Ascending aorta (tissue), 2 donors: ENCODE data around the gene SZT2. TPM values are rescaled to one million over a fixed set of nuclear protein-coding genes. Genes with fewer than 3 reads are reported as not detected.

Experiments
- DNase-seq, 2 donors: peaks; one replicate each; pipeline ENCODE4 v3.0.0-alpha.2; 2019; ENCODE audit warnings: low spot score in 2 of 2
- H3K27ac ChIP-seq, 2 donors: fragments of 200-600 bp; sonication (generic); one replicate each; pipeline ENCODE4 v1.5.1; 2016 to 2017; ENCODE audit warnings: mild to moderate bottlenecking in 1 of 2
- H3K27me3 ChIP-seq: fragments of 200-600 bp; sonication (generic); one replicate; pipeline ENCODE4 v1.5.1; 2017
- H3K36me3 ChIP-seq, 2 donors: fragments of 200-600 bp; sonication (generic); one replicate each; pipeline ENCODE4 v1.5.1; 2016
- H3K4me1 ChIP-seq, 2 donors: fragments of 200-600 bp; sonication (generic); one replicate each; pipeline ENCODE4 v1.5.1; 2016 to 2017; ENCODE audit warnings: mild to moderate bottlenecking in 1 of 2
- H3K4me3 ChIP-seq, 2 donors: fragments of 200-600 bp; sonication (generic); one replicate each; pipeline ENCODE4 v1.5.1; 2016 to 2017; ENCODE audit warnings: mild to moderate bottlenecking in 1 of 2
- H3K9me3 ChIP-seq, 2 donors: fragments of 200-600 bp; sonication (generic); one replicate each; pipeline ENCODE4 v1.5.1; 2016
- intact Hi-C: fragments of 100-400 bp; cut with DNase I; formaldehyde crosslinking; loops from one replicate; pipeline ENCODE4 v1.15.1; 2023
- total RNA-seq: library from RNA; depleted of rRNA; stranded (reverse); fragments of >200 nt; gene quantifications from one replicate; pipeline ENCODE4 v1.1.0, GENCODE V29; 2016
- TF ChIP-seq, protein P1 (sequence below), 3 experiments: fragments of 200-600 bp in 2 of 3; fragments of 450-650 bp in 1 of 3; sonication (generic) in 2 of 3; IDR thresholded peaks; one replicate each; pipeline ENCODE4 v1.5.1; 2016 to 2019; ENCODE audit warnings: antibody characterized with exemption in 3 of 3, mild to moderate bottlenecking in 1 of 3, moderate library complexity in 1 of 3

The SZT2 gene
- total RNA-seq, 1 donor from 2014 or later: 35.9 TPM

DNA sequence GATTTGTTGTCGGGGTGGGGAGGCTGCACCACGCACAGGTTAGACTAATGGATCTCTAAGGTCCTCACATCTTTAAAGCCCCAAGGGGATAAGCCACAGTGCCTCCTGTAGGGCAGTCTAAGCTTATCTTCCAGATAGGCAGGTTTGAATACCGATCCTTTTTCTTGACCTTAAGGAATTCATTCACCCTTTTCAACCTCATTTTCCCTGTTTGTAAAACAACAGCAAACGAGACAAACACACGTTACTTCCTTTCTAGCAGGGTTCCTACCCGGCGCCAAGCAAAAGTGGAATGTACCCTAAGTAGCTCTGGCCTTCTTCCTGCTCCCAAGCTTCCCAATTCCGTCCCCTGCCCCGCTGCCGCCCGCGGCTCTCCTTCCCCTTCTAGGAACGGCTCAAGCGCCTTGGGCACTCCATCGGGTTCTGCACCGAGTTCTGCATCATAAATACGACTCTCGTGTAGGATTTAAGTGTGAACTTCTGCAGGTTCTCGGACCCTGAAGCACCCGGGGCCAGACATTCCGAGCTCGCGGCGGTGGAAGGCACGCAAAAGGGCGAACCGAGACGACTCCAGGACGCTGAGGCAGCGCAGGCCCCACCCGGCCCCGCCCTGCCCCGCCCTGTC is 31.5 kb upstream of the SZT2 start:
- Histone ChIP-seq H3K4me1 (peaks cover 6 to 7% of the 10 kb centered on the region in 2 donors), H3K9me3 (no peaks in the 10 kb centered on the region), H3K27me3 (no peaks in the 10 kb centered on the region), H3K4me3 (peak overlapping the region; percentile 63 to 67), H3K36me3 (peaks cover 13 to 19% of the 10 kb centered on the region in 2 donors), H3K27ac (peak overlapping the region; percentile 84 to 86)
- intact Hi-C loops: loop anchor here (1.0 to 10.0 kb wide), 8 partner anchors 9 to 676 kb away; partner anchors contain the start of genes ELOVL1, HYI, MED8 and PTPRF
- TF ChIP-seq, protein P1, sequence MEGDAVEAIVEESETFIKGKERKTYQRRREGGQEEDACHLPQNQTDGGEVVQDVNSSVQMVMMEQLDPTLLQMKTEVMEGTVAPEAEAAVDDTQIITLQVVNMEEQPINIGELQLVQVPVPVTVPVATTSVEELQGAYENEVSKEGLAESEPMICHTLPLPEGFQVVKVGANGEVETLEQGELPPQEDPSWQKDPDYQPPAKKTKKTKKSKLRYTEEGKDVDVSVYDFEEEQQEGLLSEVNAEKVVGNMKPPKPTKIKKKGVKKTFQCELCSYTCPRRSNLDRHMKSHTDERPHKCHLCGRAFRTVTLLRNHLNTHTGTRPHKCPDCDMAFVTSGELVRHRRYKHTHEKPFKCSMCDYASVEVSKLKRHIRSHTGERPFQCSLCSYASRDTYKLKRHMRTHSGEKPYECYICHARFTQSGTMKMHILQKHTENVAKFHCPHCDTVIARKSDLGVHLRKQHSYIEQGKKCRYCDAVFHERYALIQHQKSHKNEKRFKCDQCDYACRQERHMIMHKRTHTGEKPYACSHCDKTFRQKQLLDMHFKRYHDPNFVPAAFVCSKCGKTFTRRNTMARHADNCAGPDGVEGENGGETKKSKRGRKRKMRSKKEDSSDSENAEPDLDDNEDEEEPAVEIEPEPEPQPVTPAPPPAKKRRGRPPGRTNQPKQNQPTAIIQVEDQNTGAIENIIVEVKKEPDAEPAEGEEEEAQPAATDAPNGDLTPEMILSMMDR (IDR thresholded peaks at IDR 0.05): no peak
- no peak for DNase-seq

- Histone ChIP-seq H3K4me1 (peaks cover 6 to 7% of the 10 kb centered on the region in 2 donors), H3K4me3 (peak within 1 kb of the TSS; percentile 63 to 67), H3K27ac (peak within 1 kb of the TSS; percentile 84 to 86), H3K36me3 (peaks cover 21 to 27% of the 10 kb centered on the region in 2 donors), H3K27me3 (no peaks in the 10 kb centered on the region), H3K9me3 (no peaks in the 10 kb centered on the region)
- intact Hi-C loops: loop anchor here (1.0 to 10.0 kb wide), 8 partner anchors 9 to 677 kb away; partner anchors contain the start of genes ELOVL1, HYI, MED8 and PTPRF
- TF ChIP-seq, protein P1 (IDR thresholded peaks at IDR 0.05): no peak
- DNase-seq: peak; percentile 96 to 100
These were observed 30.7 kb upstream of the SZT2 start, which contains the start of gene CDC20 for GRCh38 chr1:43358746-43359693. Gene CDC20, plus strand, starts transcription at chr1:43358981. Its CDS starts 235 bp downstream, at chr1:43359216.

DNA sequence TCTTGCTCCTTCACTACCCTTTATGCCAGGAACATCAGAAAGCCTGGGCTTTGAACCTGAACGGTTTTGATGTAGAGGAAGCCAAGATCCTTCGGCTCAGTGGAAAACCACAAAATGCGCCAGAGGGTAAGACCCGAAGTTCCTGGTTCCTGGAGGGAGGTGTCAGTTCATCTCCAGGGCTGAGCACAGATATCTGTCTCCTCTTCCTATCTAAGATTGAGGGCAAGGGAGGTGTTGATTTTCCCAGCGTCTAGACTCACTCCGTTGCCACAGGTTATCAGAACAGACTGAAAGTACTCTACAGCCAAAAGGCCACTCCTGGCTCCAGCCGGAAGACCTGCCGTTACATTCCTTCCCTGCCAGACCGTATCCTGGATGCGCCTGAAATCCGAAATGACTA is 30.0 kb upstream of the SZT2 start:
- Histone ChIP-seq H3K27ac (no peak overlapping the region), H3K4me3 (no peak overlapping the region)
- intact Hi-C loops: loop anchor here (5.0 to 10.0 kb wide), 5 partner anchors 93 to 677 kb away; partner anchors contain the start of genes HYI, PTPRF, YBX1 and ZNF691

DNA sequence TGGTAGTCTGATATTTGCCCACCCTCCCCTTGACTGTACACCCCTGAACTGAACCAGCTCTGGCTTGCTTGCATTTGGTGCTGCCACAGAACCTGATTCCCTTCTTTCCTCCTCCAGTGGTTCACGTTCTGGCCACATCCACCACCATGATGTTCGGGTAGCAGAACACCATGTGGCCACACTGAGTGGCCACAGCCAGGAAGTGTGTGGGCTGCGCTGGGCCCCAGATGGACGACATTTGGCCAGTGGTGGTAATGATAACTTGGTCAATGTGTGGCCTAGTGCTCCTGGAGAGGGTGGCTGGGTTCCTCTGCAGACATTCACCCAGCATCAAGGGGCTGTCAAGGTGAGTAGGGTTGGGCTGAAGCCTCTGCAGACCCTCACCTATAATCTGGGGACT is 29.1 kb upstream of the SZT2 start:
- TF ChIP-seq, protein P1 (IDR thresholded peaks at IDR 0.05): no peak
- Histone ChIP-seq H3K27me3 (no peaks in the 10 kb centered on the region), H3K36me3 (peaks cover 34 to 40% of the 10 kb centered on the region in 2 donors), H3K27ac (no peak overlapping the region), H3K4me1 (peaks cover 6 to 7% of the 10 kb centered on the region in 2 donors), H3K9me3 (no peaks in the 10 kb centered on the region), H3K4me3 (no peak overlapping the region)
- no peak for DNase-seq
- intact Hi-C loops: no loop called here

More for the DNA sequence above, 30.0 kb upstream of the SZT2 start:
- no peak for DNase-seq
- Histone ChIP-seq H3K9me3 (no peaks in the 10 kb centered on the region), H3K27me3 (no peaks in the 10 kb centered on the region), H3K36me3 (peaks cover 26 to 33% of the 10 kb centered on the region in 2 donors), H3K4me1 (peaks cover 6 to 7% of the 10 kb centered on the region in 2 donors)
- TF ChIP-seq, protein P1 (IDR thresholded peaks at IDR 0.05): no peak

DNA sequence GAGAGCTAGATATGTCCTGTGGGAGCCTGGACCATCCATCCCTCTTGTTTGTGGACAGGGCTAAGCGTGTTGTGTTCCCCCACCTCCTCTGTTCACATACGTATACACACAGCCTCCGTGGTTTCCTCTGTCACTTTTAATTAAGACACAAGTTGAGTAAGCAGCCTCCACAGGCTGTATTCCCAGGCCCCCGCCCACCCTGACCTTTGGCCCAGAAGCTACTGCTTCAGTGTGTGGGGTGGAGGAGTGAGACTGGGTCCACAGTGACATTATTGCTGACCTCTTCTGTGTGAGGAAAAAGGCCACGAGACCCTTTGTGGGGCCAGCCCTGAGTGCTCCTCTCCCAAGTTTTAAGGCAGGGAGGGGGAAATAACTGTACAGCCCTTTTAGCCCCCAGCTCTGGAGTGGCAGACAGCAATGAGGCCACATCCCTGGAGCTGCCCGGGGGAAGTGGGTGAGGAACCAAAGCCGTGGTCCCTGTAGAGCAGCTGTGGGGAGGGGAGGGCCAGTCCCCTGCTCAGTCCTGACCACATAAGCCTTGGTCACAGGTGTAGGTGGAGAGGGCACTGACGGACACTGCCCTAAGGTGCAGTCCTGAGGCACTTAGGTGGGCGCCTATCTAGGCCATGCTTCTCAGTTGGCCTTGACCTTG is 26.3 kb upstream of the SZT2 start:
- intact Hi-C loops: no loop called here
- TF ChIP-seq, protein P1 (IDR thresholded peaks at IDR 0.05): no peak
- Histone ChIP-seq H3K27ac (no peak overlapping the region), H3K4me3 (no peak overlapping the region), H3K4me1 (peaks cover 11 to 18% of the 10 kb centered on the region in 2 donors), H3K9me3 (no peaks in the 10 kb centered on the region), H3K27me3 (no peaks in the 10 kb centered on the region), H3K36me3 (peaks cover 34 to 40% of the 10 kb centered on the region in 2 donors)
- DNase-seq: no peak
